Stimulated activated CD8-positive, alpha-beta memory T cell treated with anti-CD3 and anti-CD28 coated beads, Interleukin-15, amount 100 ng/mL, for 1 hour (primary cell): ENCODE data around the gene RIMBP2.

Source experiments
- DNase-seq: peaks from one replicate; pipeline ENCODE4 v3.0.0-alpha.2; 2020; ENCODE audit warnings: low read depth

The RIMBP2 gene

GRCh38 chr12:130537051-130537450 lies 179.0 kb downstream of the RIMBP2 start:
- DNase-seq: no peak

DNA sequence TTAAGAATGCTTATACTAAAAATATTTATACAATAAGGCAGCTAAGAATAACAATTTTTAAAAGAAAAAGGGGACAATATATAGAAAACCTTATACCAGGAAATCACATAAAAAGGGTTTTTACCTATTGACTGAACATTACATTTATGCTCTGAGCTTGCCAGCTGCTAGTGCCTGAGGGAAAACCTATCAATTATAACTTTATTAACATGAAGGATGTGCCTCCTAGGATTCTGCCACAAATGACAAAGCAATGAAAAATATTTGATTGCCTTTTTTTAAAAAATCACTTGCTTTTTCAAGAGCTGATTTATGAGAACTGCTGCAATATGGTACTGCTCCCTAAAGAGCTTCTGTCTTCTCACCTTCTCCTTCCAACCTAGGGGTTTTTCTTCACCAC lies 185.7 kb downstream of the RIMBP2 start:
- no peak for DNase-seq

DNA sequence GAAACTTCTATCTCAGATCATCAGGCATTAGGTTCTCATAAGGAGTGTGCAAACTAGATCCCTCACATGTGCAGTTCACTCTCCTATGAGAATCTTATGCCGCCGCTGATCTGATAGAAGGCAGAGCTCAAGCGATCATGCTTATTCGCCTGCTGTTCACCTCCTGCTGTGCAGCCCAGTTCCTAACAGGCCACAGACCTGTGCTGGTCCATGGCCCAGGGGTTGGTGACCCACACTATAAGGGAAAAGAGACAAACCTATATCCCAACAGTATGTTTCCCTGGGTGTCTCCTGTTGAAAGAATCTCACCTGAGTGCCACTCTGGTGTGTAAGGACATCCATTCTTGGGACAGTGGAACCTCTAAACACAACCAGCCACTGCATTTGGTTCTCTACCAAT lies 186.3 kb downstream of the RIMBP2 start:
- no peak for DNase-seq

DNA sequence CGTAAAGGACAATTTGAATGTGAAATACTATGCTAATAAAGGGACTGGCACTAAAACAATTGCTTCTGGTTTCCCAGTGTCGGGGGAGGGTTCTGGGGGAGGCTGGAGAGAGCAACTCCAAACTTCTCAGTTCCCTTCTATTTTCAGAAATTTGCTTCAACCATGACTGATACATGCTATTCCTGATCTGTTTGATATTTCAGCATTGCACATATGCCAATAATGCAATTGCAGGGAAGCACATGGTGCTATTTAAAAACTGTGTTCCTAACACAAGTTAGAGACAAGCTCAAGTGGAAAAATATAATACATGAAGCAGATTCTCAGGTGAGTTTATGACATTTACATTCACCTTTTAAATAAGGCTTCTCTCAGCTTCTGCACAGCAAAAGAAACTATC lies 188.9 kb downstream of the RIMBP2 start:
- DNase-seq: no peak

DNA sequence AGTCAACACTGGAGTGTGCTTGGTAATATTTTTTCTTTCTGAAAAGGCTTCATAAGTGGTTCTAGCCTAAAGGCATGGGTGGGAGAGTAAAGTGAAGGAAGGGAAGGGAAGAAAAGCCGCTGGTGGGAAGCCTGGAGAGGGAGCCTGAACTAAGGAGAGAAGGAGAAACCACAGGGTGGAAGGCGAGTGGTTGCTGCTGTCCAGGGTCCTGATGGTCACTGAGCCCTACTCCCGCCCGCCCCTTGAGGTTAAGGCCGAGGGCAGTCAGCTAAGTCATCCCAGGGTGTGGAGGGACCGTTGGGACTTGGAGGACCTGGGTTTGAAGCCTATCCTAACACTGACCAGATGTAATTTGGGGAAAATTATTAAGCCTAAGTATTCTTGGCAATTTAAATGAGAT lies 189.3 kb downstream of the RIMBP2 start:
- no peak for DNase-seq

- DNase-seq: no peak
Measured at GRCh38 chr12:130525384-130526172, 190.5 kb downstream of the RIMBP2 start.

- no peak for DNase-seq
Measured at GRCh38 chr12:130524759-130525158, 191.3 kb downstream of the RIMBP2 start.

- no peak for DNase-seq
Measured at GRCh38 chr12:130523863-130524614, 192.1 kb downstream of the RIMBP2 start.

- DNase-seq: no peak
Measured at GRCh38 chr12:130523208-130523607, 192.9 kb downstream of the RIMBP2 start.

GRCh38 chr12:130522244-130522834 lies 193.8 kb downstream of the RIMBP2 start:
- no peak for DNase-seq

DNA sequence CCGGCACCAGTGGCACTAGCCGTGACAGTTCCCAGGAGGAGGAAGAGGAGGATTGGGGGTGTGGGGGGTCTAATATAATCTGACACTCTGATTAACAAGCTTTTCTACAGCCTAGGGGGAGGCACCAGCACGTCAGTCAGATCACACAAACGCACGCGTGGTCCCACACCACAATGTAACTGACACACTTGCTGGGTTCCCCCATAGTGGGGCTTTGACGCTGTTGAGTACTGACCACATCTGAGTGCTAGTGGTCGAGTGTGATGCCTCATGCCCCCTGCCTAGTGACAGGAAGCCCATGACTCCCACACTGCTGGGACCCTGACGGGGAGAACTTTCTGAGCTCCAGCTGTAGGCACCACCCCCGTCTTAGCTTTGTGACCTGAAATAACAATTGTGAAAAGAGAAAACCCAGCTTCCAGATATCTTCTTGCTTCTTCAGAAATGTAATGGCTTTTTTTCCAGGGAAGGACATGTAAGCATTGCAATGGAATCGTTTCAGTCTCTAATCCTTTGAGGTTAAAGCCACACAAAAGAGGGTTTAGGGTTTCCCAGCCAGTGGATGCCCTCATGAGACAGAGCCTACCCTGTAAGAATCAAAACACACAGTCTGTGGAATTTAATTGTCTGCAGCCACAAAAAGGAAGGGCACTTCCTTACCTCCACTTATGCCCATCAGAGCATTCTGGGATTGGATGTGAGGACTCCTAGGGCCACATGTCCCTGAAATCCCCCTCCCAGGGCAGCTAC lies 194.5 kb downstream of the RIMBP2 start:
- no peak for DNase-seq

GRCh38 chr12:130520784-130521183 lies 195.3 kb downstream of the RIMBP2 start:
- no peak for DNase-seq

- DNase-seq: no peak
Measured at GRCh38 chr12:130517588-130517987, 198.5 kb downstream of the RIMBP2 start.

DNA sequence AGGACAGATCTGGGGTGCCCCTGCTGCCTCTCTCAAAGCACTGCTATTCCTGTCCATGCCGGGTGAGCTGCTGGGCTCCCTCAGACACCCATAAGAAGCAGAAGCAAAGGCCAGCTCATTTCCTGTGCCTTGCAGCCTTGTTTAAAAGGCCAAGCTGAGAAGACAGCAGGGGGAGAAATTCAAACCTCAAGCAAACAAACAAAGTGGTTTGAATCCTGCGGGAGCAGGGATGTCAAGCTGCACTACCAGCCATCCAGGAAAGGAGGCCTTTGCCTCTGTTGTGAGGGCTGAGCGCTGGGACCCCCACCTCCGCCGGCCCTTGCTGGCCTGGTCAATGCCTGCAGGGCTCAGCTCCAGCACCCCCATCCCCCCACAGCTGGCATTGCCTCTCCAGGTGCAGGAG lies 201.9 kb downstream of the RIMBP2 start:
- DNase-seq: no peak

GRCh38 chr12:130513556-130513955 lies 202.5 kb downstream of the RIMBP2 start:
- DNase-seq: no peak

DNA sequence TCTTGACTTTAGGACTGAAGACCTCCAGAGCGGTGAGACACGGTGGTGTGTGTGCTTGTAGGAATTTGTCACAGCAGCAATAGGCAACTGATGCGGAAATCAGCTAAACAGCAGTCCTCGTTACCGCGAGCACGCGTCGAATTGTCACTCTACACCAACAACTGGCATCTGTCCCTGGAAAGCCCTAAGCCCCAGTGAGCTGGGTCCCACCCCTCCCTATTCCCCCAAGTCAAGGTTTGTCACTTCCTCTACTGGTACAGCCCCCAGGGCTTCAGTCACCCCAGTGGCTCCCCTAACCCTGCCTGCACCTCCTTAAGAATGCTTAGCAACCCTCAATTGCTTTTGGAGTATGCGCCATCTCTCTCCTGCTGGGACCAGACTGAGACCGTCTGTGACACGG lies 204.8 kb downstream of the RIMBP2 start:
- no peak for DNase-seq

DNA sequence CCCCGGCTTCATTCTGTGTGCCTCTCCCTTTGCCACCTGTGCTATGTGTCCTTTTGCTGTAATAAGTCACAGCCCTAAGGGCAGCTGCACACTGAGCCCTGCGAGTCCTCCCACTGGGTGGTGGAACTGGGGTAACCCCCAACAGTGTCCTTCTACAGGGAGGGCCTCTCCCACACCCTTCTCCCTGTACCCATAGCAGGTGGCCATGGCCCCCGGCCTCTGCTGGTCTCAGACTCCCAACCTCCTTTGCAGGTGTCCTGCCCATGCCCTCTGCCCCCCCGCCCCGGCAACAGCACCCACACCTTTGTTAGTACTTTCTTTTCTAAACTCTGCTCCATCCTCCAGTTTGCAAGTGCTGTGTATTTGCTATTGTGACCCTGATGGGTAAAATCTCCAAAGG lies 206.6 kb downstream of the RIMBP2 start:
- DNase-seq: no peak

DNA sequence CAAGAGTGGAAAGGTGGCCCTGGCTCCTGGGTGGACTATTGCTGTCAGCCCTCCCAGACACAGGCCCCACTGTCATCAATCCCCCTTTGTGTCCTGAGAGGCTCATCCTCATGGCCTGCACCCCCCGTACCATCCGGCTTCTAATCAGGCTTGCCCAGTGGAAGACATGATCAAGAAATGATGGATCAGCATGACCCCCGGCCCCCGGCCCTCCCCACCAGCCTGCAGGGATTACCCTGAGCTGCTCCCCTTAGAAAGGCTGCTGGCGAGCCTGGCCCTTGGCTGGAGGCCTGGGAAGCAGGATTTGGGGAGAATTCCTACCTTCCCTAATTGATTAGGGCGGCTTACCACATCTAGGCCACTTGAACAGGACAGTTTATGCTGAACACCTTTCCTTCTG lies 207.3 kb downstream of the RIMBP2 start:
- no peak for DNase-seq

GRCh38 chr12:130508318-130508717 lies 207.8 kb downstream of the RIMBP2 start:
- no peak for DNase-seq

- DNase-seq: no peak
Measured at GRCh38 chr12:130506844-130507243, 209.3 kb downstream of the RIMBP2 start.

DNA sequence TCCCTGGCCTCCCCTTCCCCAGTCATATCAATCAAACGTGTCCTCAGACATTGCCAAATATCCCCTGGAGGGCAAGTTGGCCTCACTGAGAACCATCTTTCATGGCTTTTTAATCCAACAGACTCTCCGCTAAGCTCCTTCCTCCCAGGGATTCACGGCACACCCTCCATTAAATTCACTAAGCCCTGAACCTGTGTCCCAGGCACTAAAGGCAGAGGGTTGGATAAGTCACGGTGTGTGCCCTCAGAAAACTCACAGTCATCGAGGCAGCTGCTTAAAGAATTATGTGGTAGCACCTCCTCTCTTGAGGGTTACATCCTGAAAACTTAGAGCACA lies 211.3 kb downstream of the RIMBP2 start:
- DNase-seq: no peak

DNA sequence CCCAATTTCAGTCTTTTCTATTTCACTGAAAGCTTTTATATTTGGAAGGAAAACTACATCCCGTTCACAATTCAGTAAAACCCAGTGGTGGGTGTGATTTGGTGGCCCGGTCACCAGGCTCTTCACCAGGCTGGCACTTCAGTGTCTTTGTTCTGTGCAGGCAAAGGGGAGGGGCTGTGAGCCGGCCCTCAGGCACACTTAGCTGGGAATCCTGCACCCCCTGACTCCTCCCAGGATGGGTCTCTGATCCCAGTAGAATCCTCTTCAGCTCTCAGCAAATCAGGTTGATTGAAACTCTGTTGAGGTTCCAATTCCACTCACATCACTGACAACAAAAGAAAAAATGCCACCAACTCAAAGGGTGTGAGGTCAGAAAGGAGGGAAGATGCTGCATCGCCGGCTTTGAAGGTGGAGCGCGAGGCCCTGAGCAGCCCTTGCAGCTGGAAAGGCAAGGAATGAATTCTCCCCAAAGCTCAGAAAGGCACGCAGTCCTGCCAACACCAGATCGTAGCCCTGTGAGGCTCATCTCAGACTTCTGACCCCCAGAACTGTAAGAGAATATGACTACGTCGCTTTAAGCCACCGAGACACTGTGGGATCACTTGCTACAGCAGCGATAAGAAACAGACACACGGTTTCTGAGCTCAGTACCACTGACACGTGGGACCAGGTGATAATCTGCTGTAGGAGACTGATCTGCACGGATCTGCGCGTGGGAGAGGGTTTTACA lies 211.8 kb downstream of the RIMBP2 start:
- no peak for DNase-seq
